Pons (tissue), 1 donor: ENCODE results near the gene RRM2.
"Not testable (repeated sequence)": the region's sequence is repeated elsewhere in the genome, so short reads cannot be mapped to it uniquely, and the experiment has no call there.

ENCODE experiments used
- DNase-seq: peaks from one replicate; pipeline ENCODE4 v3.0.0-alpha.2; 2016; ENCODE audit warnings: low spot score

The RRM2 gene

GRCh38 chr2:10132596-10132995 is 10.1 kb downstream of the RRM2 start:
- DNase-seq: no peak

- DNase-seq: no peak
These were observed 10.6 kb downstream of the RRM2 start for GRCh38 chr2:10132996-10133647.

- DNase-seq: no peak
These were observed 13.0 kb downstream of the RRM2 start for GRCh38 chr2:10135296-10136089.

GRCh38 chr2:10136101-10136934 is 13.8 kb downstream of the RRM2 start:
- DNase-seq: no peak

GRCh38 chr2:10137053-10137843 is 14.7 kb downstream of the RRM2 start:
- no peak for DNase-seq

GRCh38 chr2:10139536-10139935 is 17.0 kb downstream of the RRM2 start:
- no peak for DNase-seq

GRCh38 chr2:10140841-10141610 is 18.5 kb downstream of the RRM2 start:
- no peak for DNase-seq

- no peak for DNase-seq
These were observed 19.4 kb downstream of the RRM2 start for GRCh38 chr2:10141736-10142639.

GRCh38 chr2:10142640-10142965 is 20.1 kb downstream of the RRM2 start:
- DNase-seq: no peak

GRCh38 chr2:10144771-10145518 is 22.4 kb downstream of the RRM2 start:
- no peak for DNase-seq

- DNase-seq: no peak
These were observed 23.2 kb downstream of the RRM2 start for GRCh38 chr2:10145519-10146357.

GRCh38 chr2:10146366-10147005 is 23.9 kb downstream of the RRM2 start:
- no peak for DNase-seq

- not testable (repeated sequence) for DNase-seq
These were observed 24.6 kb downstream of the RRM2 start for GRCh38 chr2:10147050-10147660.

GRCh38 chr2:10148268-10148667 is 25.7 kb downstream of the RRM2 start:
- no peak for DNase-seq

- DNase-seq: no peak
These were observed 27.1 kb downstream of the RRM2 start for GRCh38 chr2:10149635-10150034.

- DNase-seq: no peak
These were observed 27.9 kb downstream of the RRM2 start for GRCh38 chr2:10150436-10150835.

- DNase-seq: no peak
These were observed 28.9 kb downstream of the RRM2 start for GRCh38 chr2:10151462-10151861.

GRCh38 chr2:10157293-10157692 is 34.8 kb downstream of the RRM2 start:
- DNase-seq: no peak
